ENCODE data around the gene FAF1.

The FAF1 gene

GRCh38 chr1:50422946-50423669, 537.0 kb downstream of the FAF1 start, which contains the start of gene DMRTA2:
Gene DMRTA2 (minus strand): TSS chr1:50423443. CDS start chr1:50421536, 1,907 bp downstream.
- POLR2A ChIA-PET, result no interaction called here
- CTCF ChIA-PET, result interaction anchor here (0.7 to 1.0 kb wide), 2 partner anchors 54 to 56 kb away, joined by 3 read pairs; no protein-coding TSS in a partner anchor
- Histone ChIP-seq H3K36me3 (ENCODE audit: control insufficient read depth in 2 of 2, insufficient read depth in 1 of 2, low read length in 2 of 2) (peaks cover 0 to 35% of the 10 kb centered on the region in 2 experiments; a peak in 1 of 3 replicates), H3K4me3 (ENCODE audit: low read depth, low read length) (peak within 1 kb of the TSS; percentile 53), H3K27ac (ENCODE audit: extremely low read depth, low read depth, low read length) (peak within 1 kb of the TSS; percentile 20; the same call in 1 of the 2 replicates), H3K4me1 (ENCODE audit: control insufficient read depth, insufficient read depth, low read length) (no peaks in the 10 kb centered on the region), H3K9me3 (ENCODE audit: control insufficient read depth, insufficient read depth, low read depth, low read length) (no peaks in the 10 kb centered on the region)
- no peak for TF ChIP-seq ZNF837 (tag by site-specific recombination; IDR thresholded peaks at IDR 0.05)
- TF ChIP-seq ZNF112 (tag by site-specific recombination; IDR thresholded peaks at IDR 0.05), result no peak
- TF ChIP-seq ZEB2 (tag by site-specific recombination; IDR thresholded peaks at IDR 0.05), result no peak
- no peak for TF ChIP-seq ZNF518A (tag by site-specific recombination; conservative IDR thresholded peaks at IDR 0.05; ENCODE audit: low read depth)
- TF ChIP-seq ZNF555 (tag by site-specific recombination; conservative IDR thresholded peaks at IDR 0.05), result no peak
- no peak for TF ChIP-seq ZNF350 (tag by site-specific recombination; IDR thresholded peaks at IDR 0.05)
- no peak for TF ChIP-seq KLF9 (tag by site-specific recombination; IDR thresholded peaks at IDR 0.05; ENCODE audit: low read depth)
- TF ChIP-seq ZNF140 (tag by site-specific recombination; IDR thresholded peaks at IDR 0.05), result no peak
- no peak for TF ChIP-seq PRDM1 (tag by site-specific recombination; IDR thresholded peaks at IDR 0.05)
- peak; percentile 86 for TF ChIP-seq PRDM4 (tag by site-specific recombination; IDR thresholded peaks at IDR 0.05)
- no peak for TF ChIP-seq ZNF645 (tag by site-specific recombination; IDR thresholded peaks at IDR 0.05)
- no peak for TF ChIP-seq ZNF677 (tag by site-specific recombination; IDR thresholded peaks at IDR 0.05)
- no peak for TF ChIP-seq ZNF560 (tag by site-specific recombination; IDR thresholded peaks at IDR 0.05; ENCODE audit: borderline replicate concordance)
- no peak for TF ChIP-seq IKZF3 (tag by site-specific recombination; IDR thresholded peaks at IDR 0.05)
- TF ChIP-seq ZNF416 (tag by site-specific recombination; IDR thresholded peaks at IDR 0.05), result no peak
- TF ChIP-seq ZNF513 (tag by site-specific recombination; IDR thresholded peaks at IDR 0.05), result no peak
- TF ChIP-seq ZNF132 (tag by site-specific recombination; IDR thresholded peaks at IDR 0.05; ENCODE audit: borderline replicate concordance), result no peak
- no peak for TF ChIP-seq ZNF202 (tag by site-specific recombination; IDR thresholded peaks at IDR 0.05; ENCODE audit: borderline replicate concordance)
- TF ChIP-seq ZNF701 (tag by site-specific recombination; IDR thresholded peaks at IDR 0.05), result no peak
- no peak for TF ChIP-seq ZBTB44 (tag by site-specific recombination; IDR thresholded peaks at IDR 0.05)
- no peak for TF ChIP-seq ZNF785 (tag by site-specific recombination; IDR thresholded peaks at IDR 0.05)
- TF ChIP-seq ZNF529 (tag by site-specific recombination; IDR thresholded peaks at IDR 0.05; ENCODE audit: insufficient replicate concordance), result no peak
- TF ChIP-seq ZNF660 (tag by site-specific recombination; IDR thresholded peaks at IDR 0.05), result no peak
- TF ChIP-seq ZNF658 (tag by site-specific recombination; IDR thresholded peaks at IDR 0.05), result no peak
- TF ChIP-seq ZNF302 (tag by site-specific recombination; IDR thresholded peaks at IDR 0.05; ENCODE audit: low read depth), result no peak
- TF ChIP-seq GLI4 (tag by site-specific recombination; IDR thresholded peaks at IDR 0.05), result no peak

All from HEK293 (cell line).